Measurements from ENCODE around the gene TCERG1L.

DNA sequence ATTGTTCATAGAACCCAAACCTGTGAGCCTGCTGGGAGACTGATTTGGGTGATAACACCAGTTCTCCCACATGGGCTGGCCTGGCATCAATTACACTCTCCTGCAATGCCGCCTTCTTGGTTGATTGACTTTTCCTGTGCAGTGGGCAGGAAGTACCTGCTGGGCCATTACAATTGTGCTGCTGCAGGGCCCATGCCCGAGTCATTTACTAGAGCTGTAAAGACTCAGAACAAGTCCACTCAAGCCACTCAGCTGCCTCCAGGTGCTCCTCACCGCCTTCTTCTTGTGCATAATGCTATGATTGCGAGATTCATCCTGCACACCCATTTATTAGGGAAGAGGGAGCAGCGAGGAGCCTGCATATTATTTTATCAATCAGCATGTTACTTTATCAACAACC lies 264.0 kb downstream of the TCERG1L start:
- TF ChIP-seq TAF1 (IDR thresholded peaks at IDR 0.05; ENCODE audit: low read depth) (no peak), RAD21 (IDR thresholded peaks at IDR 0.05; ENCODE audit: low read depth) (no peak), FOXM1 (IDR thresholded peaks at IDR 0.05; ENCODE audit: borderline replicate concordance, low read depth) (no peak), REST (IDR thresholded peaks at IDR 0.05; ENCODE audit: low read depth) (no peak), EP300 (IDR thresholded peaks at IDR 0.05; ENCODE audit: borderline replicate concordance) (no peak), NFIC (IDR thresholded peaks at IDR 0.05) (no peak), USF1 (IDR thresholded peaks at IDR 0.05) (no peak), CREB1 (IDR thresholded peaks at IDR 0.05; ENCODE audit: low read depth) (no peak), EGR1 (IDR thresholded peaks at IDR 0.05) (no peak), CEBPB (IDR thresholded peaks at IDR 0.05) (no peak), ZBTB7A (IDR thresholded peaks at IDR 0.05; ENCODE audit: low read depth) (no peak), TEAD4 (IDR thresholded peaks at IDR 0.05) (no peak), YY1 (IDR thresholded peaks at IDR 0.05; ENCODE audit: low read depth) (no peak)
- TF ChIP-seq, protein P1, sequence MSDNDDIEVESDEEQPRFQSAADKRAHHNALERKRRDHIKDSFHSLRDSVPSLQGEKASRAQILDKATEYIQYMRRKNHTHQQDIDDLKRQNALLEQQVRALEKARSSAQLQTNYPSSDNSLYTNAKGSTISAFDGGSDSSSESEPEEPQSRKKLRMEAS (IDR thresholded peaks at IDR 0.05) = no peak
